GM13977 (cell line): ENCODE results near the gene COL5A1.
A peak's percentile ranks its signal among the peaks of the same experiment; 100 is the strongest.

Experiments
- DNase-seq: peaks from one replicate; pipeline ENCODE4 v3.0.0; 2012; ENCODE audit warnings: low spot score
- in situ Hi-C: fragments of 300-500 bp; cut with MboI; formaldehyde crosslinking; loops from one replicate; pipeline ENCODE4 v1.12.0; 2022; ENCODE audit warnings: low sequenced_read_pairs, low pct_unique_long_range_greater_than_20kb, mixed read lengths, inconsistent platforms; ENCODE audit not compliant: unreplicated experiment
- TF ChIP-seq, protein P1 (sequence below): IDR thresholded peaks from 2 replicates; pipeline ENCODE4 v1.5.1; 2012; ENCODE audit warnings: mild to moderate bottlenecking, control low read depth; ENCODE audit not compliant: insufficient read depth; ENCODE audit errors: extremely low read depth, missing control alignments

The COL5A1 gene

DNA sequence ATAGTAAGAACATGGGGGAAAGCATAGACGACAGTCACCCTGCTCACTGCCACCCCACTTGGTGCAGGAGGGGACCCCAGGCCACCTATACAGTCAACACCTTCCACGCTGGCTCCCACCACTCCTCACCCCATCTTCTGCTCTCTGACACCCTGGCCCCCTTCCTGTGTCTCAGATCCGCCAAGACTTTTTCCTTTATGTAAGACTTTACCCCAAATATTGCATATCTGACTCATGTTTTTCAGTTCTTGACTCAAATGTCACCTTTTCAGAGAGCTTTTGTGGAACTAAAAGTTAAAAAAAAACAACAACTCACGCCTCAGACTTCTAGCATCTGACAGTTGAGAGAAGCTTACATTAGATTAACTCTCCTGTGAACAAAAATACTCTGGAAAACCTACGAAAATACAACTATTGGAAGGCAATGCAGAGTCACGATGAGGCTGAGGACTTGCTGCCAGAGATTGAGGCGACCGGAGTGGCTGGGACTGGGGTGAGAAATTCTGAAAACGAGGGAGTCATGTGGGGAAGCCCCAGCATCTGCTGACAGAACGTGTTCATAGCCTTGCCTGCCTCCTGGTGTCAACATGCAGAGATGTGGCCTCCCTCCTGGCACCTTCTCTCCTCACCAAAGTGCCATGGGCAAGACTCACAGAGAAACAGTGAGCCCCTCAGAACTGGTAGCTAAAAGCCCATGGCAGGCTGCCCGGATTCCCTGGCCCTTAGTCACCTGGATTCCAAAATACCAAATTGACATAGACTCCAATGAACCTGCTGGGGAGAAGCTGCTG is 216.6 kb downstream of the COL5A1 start:
- DNase-seq = peak; percentile 81
- in situ Hi-C loops = no loop called here
- TF ChIP-seq, protein P1, sequence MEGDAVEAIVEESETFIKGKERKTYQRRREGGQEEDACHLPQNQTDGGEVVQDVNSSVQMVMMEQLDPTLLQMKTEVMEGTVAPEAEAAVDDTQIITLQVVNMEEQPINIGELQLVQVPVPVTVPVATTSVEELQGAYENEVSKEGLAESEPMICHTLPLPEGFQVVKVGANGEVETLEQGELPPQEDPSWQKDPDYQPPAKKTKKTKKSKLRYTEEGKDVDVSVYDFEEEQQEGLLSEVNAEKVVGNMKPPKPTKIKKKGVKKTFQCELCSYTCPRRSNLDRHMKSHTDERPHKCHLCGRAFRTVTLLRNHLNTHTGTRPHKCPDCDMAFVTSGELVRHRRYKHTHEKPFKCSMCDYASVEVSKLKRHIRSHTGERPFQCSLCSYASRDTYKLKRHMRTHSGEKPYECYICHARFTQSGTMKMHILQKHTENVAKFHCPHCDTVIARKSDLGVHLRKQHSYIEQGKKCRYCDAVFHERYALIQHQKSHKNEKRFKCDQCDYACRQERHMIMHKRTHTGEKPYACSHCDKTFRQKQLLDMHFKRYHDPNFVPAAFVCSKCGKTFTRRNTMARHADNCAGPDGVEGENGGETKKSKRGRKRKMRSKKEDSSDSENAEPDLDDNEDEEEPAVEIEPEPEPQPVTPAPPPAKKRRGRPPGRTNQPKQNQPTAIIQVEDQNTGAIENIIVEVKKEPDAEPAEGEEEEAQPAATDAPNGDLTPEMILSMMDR = peak; percentile 53

DNA sequence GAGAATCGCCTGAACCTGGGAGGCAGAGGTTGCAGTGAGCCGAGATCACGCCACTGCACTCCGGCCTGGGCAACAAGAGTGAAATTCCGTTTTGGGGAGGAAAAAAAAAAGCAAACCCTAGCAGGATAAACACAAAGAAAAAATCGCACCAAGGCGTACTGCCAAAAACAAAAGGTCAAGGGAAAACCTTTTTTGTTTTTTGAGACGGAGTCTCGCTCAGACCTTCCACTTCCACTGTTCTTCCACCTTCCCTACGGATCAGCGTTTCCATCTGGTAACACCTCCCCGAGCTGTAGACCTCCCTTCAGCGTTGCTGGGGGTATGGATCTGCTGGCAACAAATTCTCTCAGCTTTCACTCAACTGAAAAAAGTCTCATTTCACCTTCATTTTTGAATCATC is 218.9 kb downstream of the COL5A1 start:
- no peak for DNase-seq
- in situ Hi-C loops = no loop called here
- TF ChIP-seq, protein P1 = no peak

DNA sequence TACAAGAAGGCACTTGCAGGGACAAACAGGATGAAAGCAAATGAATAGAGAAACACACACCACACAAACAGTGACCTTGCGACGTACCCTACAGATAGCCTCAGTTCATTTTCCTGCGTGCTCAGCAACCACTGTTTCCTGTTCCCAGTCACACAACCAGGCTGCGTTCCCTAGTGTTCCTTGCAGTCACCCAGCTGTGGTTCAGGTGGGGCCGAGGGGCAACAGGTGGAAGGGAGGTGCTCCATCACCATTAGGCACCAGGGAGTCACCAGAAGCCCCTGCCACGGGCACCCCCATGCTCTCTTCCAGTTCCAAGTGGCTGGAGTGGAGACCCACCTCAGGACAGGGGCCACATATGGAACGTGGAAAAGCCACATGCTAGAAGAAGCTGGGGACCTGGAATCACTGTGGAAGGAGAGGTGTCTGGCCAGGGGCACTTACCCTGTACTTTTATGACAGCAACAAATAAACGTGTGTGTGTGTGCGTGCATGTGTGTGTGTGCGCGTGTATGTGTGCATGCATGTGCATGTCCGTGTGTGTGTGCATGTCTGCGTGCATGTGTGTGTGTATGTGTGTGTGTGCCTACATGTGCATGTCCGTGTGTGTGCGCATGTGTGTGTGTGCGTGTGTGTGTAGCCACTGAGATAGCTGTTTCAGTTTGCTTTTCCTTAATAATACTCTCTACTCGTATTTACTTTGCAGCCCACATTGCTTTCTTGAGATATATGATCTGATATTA is 220.2 kb downstream of the COL5A1 start:
- TF ChIP-seq, protein P1 = no peak
- in situ Hi-C loops = no loop called here
- DNase-seq = no peak

DNA sequence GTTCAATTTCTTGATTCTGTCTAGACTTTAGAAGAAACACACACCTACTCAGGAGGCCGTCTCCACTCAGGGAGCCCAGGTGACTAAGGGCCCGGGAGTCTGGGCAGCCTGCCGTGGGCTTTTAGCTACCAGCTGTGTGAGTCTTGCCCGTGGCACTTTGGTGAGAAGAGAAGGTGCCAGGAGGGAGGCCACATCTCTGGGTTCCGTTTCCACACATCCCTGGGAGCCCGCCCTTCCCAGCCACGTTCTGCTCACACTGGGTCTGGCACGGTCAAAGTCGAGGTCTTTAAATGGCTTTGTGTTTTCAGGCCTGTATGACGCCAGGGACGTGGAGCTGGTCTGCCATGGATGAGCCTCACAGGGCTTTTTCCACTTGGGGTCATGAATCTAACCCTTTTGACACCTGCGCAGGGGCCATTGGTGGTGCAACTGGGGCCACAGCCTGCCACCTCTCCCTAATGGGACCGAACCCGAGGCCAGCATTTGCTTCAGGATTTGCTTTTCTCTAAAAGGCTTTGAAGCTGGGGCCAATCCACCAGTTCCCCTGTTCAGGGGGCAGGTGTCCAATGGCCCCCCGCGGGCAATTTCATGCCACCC is 221.8 kb downstream of the COL5A1 start:
- in situ Hi-C loops = no loop called here
- TF ChIP-seq, protein P1 = no peak
- DNase-seq = no peak

DNA sequence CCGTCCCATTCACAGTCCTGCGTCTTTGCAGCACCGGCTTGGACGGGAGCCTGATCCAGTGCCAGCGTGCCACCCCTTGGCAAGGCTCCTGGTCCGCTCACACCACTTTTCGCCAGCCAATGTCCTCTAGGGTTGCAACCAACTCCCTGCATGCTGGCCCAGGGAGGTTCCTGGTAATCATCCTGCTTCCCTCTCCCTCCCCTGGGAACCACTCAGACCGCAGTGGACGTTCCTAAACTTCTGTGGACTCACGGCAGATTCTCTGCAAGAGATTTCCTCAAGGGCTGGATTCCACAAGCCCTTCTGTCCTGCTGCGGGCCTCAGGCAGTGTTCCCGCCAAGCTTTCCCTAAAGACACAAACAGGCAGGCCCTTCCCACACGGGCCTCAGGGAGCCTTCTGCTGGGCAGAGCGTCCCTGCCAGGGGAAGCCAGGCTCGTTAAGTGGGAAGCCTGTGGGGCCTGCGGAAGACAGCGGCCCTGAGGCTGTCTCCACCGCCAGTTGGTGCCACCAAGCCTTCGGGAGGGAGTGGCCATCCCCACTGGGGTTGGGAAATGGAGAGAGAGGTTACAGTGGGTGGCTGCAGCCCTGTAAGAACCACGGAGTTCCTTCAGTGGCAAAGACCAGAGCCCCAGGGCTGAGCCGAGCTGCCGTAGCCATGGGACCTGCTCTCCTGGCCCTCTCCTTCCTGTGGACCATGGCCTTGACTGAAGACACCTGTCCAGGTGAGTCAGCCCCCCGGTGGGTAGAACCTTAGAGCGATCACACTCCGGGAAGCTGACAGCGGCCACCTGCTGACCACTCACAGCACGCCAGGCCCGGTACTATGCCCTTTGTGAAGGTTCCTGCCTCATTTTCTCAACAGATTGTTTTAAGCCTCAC is 222.6 kb downstream of the COL5A1 start:
- DNase-seq = no peak
- in situ Hi-C loops = no loop called here
- TF ChIP-seq, protein P1 = no peak

DNA sequence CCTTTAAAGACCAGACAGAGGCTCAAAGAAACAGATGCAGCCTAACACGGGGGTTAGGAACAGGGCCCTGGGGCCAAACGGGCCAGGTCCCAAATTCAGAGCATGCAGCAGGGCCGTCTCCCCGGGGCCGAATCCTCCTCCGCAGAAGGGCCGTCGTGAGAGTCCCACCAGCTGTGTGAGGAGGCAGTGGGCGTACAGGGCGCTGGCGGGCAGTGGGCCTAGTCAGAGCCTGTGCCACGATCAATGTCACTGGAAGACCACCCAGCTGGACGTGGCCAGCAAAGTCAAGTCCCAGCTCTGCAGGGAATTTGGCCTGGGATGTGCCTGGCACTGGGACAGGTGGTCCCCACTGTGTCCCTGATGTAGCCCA is 223.2 kb downstream of the COL5A1 start:
- no peak for DNase-seq
- in situ Hi-C loops = no loop called here
- TF ChIP-seq, protein P1 = no peak
